ENCODE data around the gene CD2BP2. TPM values are rescaled to one million over a fixed set of nuclear protein-coding genes. Genes with fewer than 3 reads are reported as not detected.

Gene CD2BP2
- total and polyA plus RNA-seq, 2 of the 8 experiments (the other 6 are each of a cell fraction or from before 2014, with no cell fraction given) = 22.4 to 55.3 TPM

GRCh38 chr16:30378236-30379157 lies 23.4 kb upstream of the CD2BP2 start:
- peak overlapping the region; percentile 58 for H3K14ac ChIP-seq (ENCODE audit: insufficient read length)
- H3K23ac ChIP-seq (ENCODE audit: insufficient read length) = no peak overlapping the region
- ChIA-PET POLR2A (ENCODE audit: partially characterized antibody) (interaction anchor here (0.6 to 13.6 kb wide), 6 partner anchors 9 to 279 kb away, joined by 3 to 151 read pairs (median 4); partner anchors contain the start of genes CD2BP2, ZNF48 and ZNF771), CTCF (ENCODE audit: partially characterized antibody) (interaction anchor here (0.6 to 2.3 kb wide), 3 partner anchors 16 to 29 kb away, joined by 3 to 4 read pairs (median 3); partner anchors contain the start of genes ZNF48 and ZNF771)
- peak overlapping the region; percentile 48; the same call in 1 of the 2 replicates for H2AFZ ChIP-seq (ENCODE audit: low read length)
- peak overlapping the region; percentile 85 for H3K4ac ChIP-seq (replicated peaks; ENCODE audit: insufficient read length, low read depth, low read length)
- 2% methylated on average over 43 of the region's 67 CpGs; no CpG with 5 or more reads in 1 of the 2 experiments for WGBS, 2 experiments (ENCODE audit: extremely low coverage in 1 of 2, insufficient coverage in 1 of 2, insufficient read length in 1 of 2, insufficient replicate concordance in 2 of 2, low coverage in 1 of 2, low lambda C conversion rate in 2 of 2, missing lambda C conversion rate in 1 of 2)
- no peaks in the 10 kb centered on the region for H3K27me3 ChIP-seq (replicated peaks in 1 of 4; ENCODE audit: control insufficient read depth in 3 of 4, extremely low read depth in 1 of 4, insufficient read depth in 3 of 4, low read length in 3 of 4)
- DNase-seq (ENCODE audit: low read depth in 1 of 2, low spot score in 2 of 2) (peak; percentile 92 to 99), FAIRE-seq (no peak)
- H3K4me2 ChIP-seq (ENCODE audit: insufficient read depth in 1 of 2, low read depth in 2 of 2, low read length in 2 of 2) = peak overlapping the region; percentile 80 to 98
- peak overlapping the region; percentile 97 for H4K5ac ChIP-seq (ENCODE audit: insufficient read length, low read depth, low read length)
- H3K4me1 ChIP-seq (replicated peaks in 1 of 4; ENCODE audit: control insufficient read depth in 3 of 4, insufficient read depth in 4 of 4, low read length in 3 of 4) = peaks cover 0 to 9% (median 5%) of the 10 kb centered on the region in 4 experiments; a peak in 5 of 7 replicates
- H3K36me3 ChIP-seq (ENCODE audit: control insufficient read depth in 2 of 4, insufficient read depth in 4 of 4, low read length in 3 of 4) = no peaks in the 10 kb centered on the region
- no peak overlapping the region for H2BK20ac ChIP-seq (ENCODE audit: low read length)
- no peaks in the 10 kb centered on the region for H3K79me1 ChIP-seq (ENCODE audit: low read depth, low read length)
- H4K8ac ChIP-seq (ENCODE audit: extremely low read depth, insufficient read depth, low read length) = peak overlapping the region; percentile 94
- H3K27ac ChIP-seq (ENCODE audit: low read depth, low read length) = peak overlapping the region; percentile 92
- no peak overlapping the region for H2BK15ac ChIP-seq (ENCODE audit: low read length)
- H3K18ac ChIP-seq (ENCODE audit: extremely low read depth, low read length) = peak overlapping the region; percentile 99
- peak overlapping the region; percentile 89 for H3K56ac ChIP-seq (replicated peaks; ENCODE audit: insufficient read length, low read depth, low read length)
- peak overlapping the region in 3 of 4 experiments; percentile 77 to 84 (median 81); a peak in 6 of 7 replicates for H3K9ac ChIP-seq (replicated peaks in 1 of 4; ENCODE audit: extremely low read depth in 1 of 4, low read depth in 3 of 4, low read length in 3 of 4)
- no peak overlapping the region for H2AK5ac ChIP-seq (ENCODE audit: low read depth, low read length)
- H3K4me3 ChIP-seq (ENCODE audit: extremely low read depth in 1 of 4, insufficient read depth in 2 of 4, low read depth in 3 of 4, low read length in 4 of 4) = peak overlapping the region; percentile 70 to 88 (median 82)
- no peaks in the 10 kb centered on the region for H3K9me3 ChIP-seq (ENCODE audit: insufficient read depth in 2 of 2, low read depth in 1 of 2, low read length in 1 of 2)
- peak overlapping the region; percentile 24 for H2BK120ac ChIP-seq (replicated peaks; ENCODE audit: low read depth, low read length)
- peak overlapping the region; percentile 79 for H4K91ac ChIP-seq (replicated peaks; ENCODE audit: insufficient read length, low read length)
- peak overlapping the region; percentile 66 for H2BK5ac ChIP-seq (ENCODE audit: low read depth, low read length)
- no peaks in the 10 kb centered on the region for H4K20me1 ChIP-seq (replicated peaks in 1 of 2; ENCODE audit: control insufficient read depth in 1 of 2, insufficient read depth in 2 of 2, low read length in 2 of 2)
- H2BK12ac ChIP-seq (ENCODE audit: low read depth, low read length) = no peak overlapping the region
- no peaks in the 10 kb centered on the region for H3K79me2 ChIP-seq (ENCODE audit: control insufficient read depth in 1 of 2, insufficient read depth in 2 of 2, low read length in 2 of 2)
- peaks cover 10% of the 10 kb centered on the region for H3K23me2 ChIP-seq (ENCODE audit: low read depth, low read length)
- TF ChIP-seq CHD1 (IDR thresholded peaks at IDR 0.05; ENCODE audit: low read depth, low read length) (no peak), TAF7 (optimal IDR thresholded peaks at IDR 0.05; ENCODE audit: borderline replicate concordance, low read depth, low read length) (peak; percentile 22), POLR2A (IDR thresholded peaks at IDR 0.05; ENCODE audit: control extremely low read depth in 1 of 2, low read depth in 2 of 2, low read length in 2 of 2) (peak; percentile 29 to 64; a peak in 2 of 3 replicates), MAX (IDR thresholded peaks at IDR 0.05) (peak; percentile 63; the same call in 1 of the 2 replicates), BCL11A (IDR thresholded peaks at IDR 0.05; ENCODE audit: low read depth in 2 of 2, low read length in 2 of 2) (no peak), SIRT6 (IDR thresholded peaks at IDR 0.05; ENCODE audit: low read length) (no peak), SAP30 (IDR thresholded peaks at IDR 0.05; ENCODE audit: insufficient read depth, insufficient replicate concordance, low read length) (no peak), NRF1 (IDR thresholded peaks at IDR 0.05; ENCODE audit: low read depth, low read length) (no peak), ASH2L (IDR thresholded peaks at IDR 0.05; ENCODE audit: low read length) (peak; percentile 59), SIX5 (IDR thresholded peaks at IDR 0.05; ENCODE audit: low read depth, low read length) (no peak), ATF3 (IDR thresholded peaks at IDR 0.05; ENCODE audit: insufficient read depth, low read depth, low read length) (no peak)

Data from H1 (cell line).